K562 (cell line): Measurements from ENCODE around the gene CPED1. TPM values are rescaled to one million over a fixed set of nuclear protein-coding genes. Genes with fewer than 3 reads are reported as not detected.
A peak's percentile ranks its signal among the peaks of the same experiment; 100 is the strongest.

Experiments
- ATAC-seq: fragments of 200-7000 bp; cut with Tn5 transposase; 3 replicates; pipeline ENCODE4 v1.9.1; 2020; ENCODE audit warnings: moderate library complexity
- BruUV-seq: library from RNA; stranded (reverse); fragments of 400-500 nt; replicated peaks from 2 replicates; lab custom pipeline; 2021; lab: Mats Ljungman, UMichigan
- CTCF ChIA-PET: fragments of 300-600 bp; formaldehyde crosslinking; extraction: SDS; loops from one replicate; lab custom pipeline; 2021; ENCODE audit warnings: low intra/inter-chr PET ratio; lab: Yijun Ruan, JAX
- POLR2A ChIA-PET: fragments of 300-600, 350-650 bp; sonication (Branson Sonifier 250); formaldehyde crosslinking; extraction: SDS; loops from one replicate; lab custom pipeline; 2021; ENCODE audit warnings: antibody characterized with exemption, inconsistent platforms; lab: Yijun Ruan, JAX
- DNase-seq, 4 experiments: peaks; one replicate each; pipeline versions ENCODE4 v3.0.0 to v3.0.0-alpha.2; 2011 to 2018; ENCODE audit warnings: low spot score in 3 of 4, mixed read lengths in 3 of 4; ENCODE audit errors: extremely low read depth in 1 of 4
- FAIRE-seq: peaks from 2 replicates; lab custom pipeline; 2011; peaks lifted over from hg19 to GRCh38; lab: Jason Lieb, UNC
- H2AFZ ChIP-seq: 2 replicates; pipeline ENCODE4 v1.6.0; 2011; ENCODE audit warnings: low read depth, low read length, control low read depth, inconsistent platforms
- H3K27ac ChIP-seq: fragments of 200-600 bp; 3 replicates; pipeline ENCODE4 v1.8.0; 2011; ENCODE audit warnings: low read depth, mild to moderate bottlenecking, control low read depth, inconsistent platforms, low read length, moderate library complexity, mixed read lengths; ENCODE audit errors: extremely low read depth
- H3K27me3 ChIP-seq, 2 experiments: fragments of 300-600 bp in 1 of 2; 2 replicates in 1 of 2; 3 replicates in 1 of 2; pipeline versions ENCODE4 v1.6.0 to v1.8.0; 2011; ENCODE audit warnings: inconsistent platforms in 2 of 2, low read length in 2 of 2, mild to moderate bottlenecking in 1 of 2, mixed read lengths in 1 of 2, moderate library complexity in 1 of 2; ENCODE audit not compliant: control insufficient read depth in 2 of 2, insufficient read depth in 2 of 2
- H3K36me3 ChIP-seq: fragments of 300-600 bp; 3 replicates; pipeline ENCODE4 v1.8.0; 2011; ENCODE audit warnings: mild to moderate bottlenecking, low read length, inconsistent platforms; ENCODE audit not compliant: control insufficient read depth, insufficient read depth
- H3K4me1 ChIP-seq, 2 experiments: fragments of 200-600 bp in 1 of 2; replicated peaks in 1 of 2; 2 replicates in 1 of 2; 3 replicates in 1 of 2; pipeline versions ENCODE4 v1.5.1 to v1.8.0; 2011; ENCODE audit warnings: inconsistent platforms in 2 of 2, low read length in 2 of 2, mild to moderate bottlenecking in 1 of 2, mixed read lengths in 1 of 2, moderate library complexity in 1 of 2; ENCODE audit not compliant: control insufficient read depth in 2 of 2, insufficient read depth in 2 of 2
- H3K4me2 ChIP-seq: 2 replicates; pipeline ENCODE4 v1.6.1; 2011; ENCODE audit warnings: low read length, control low read depth, inconsistent platforms, mixed read lengths; ENCODE audit not compliant: insufficient read depth
- H3K4me3 ChIP-seq: fragments of 200-600 bp; sonication (generic), shearing (Covaris generic); 2 replicates; pipeline ENCODE4 v1.5.1; 2016; ENCODE audit warnings: control low read depth, inconsistent platforms
- H3K79me2 ChIP-seq: fragments of 200-600 bp; 3 replicates; pipeline ENCODE4 v1.8.0; 2011; ENCODE audit warnings: low read length, inconsistent platforms; ENCODE audit not compliant: control insufficient read depth, insufficient read depth
- H3K9ac ChIP-seq, 2 experiments: 2 replicates each; pipeline versions ENCODE4 v1.6.0 to v1.6.1; 2011; ENCODE audit warnings: low read depth in 2 of 2, low read length in 2 of 2, control low read depth in 1 of 2, inconsistent platforms in 1 of 2, mild to moderate bottlenecking in 1 of 2, mixed read lengths in 1 of 2; ENCODE audit not compliant: insufficient read depth in 1 of 2
- H3K9me1 ChIP-seq: one replicate; pipeline ENCODE4 v1.6.0; 2011; ENCODE audit warnings: inconsistent platforms, mild to moderate bottlenecking, low read length, moderate library complexity; ENCODE audit not compliant: control insufficient read depth, insufficient read depth
- H3K9me3 ChIP-seq: replicated peaks from 2 replicates; pipeline ENCODE4 v1.5.1; 2011; ENCODE audit warnings: low read depth, low read length, inconsistent platforms; ENCODE audit not compliant: control insufficient read depth, insufficient read depth
- H4K20me1 ChIP-seq: replicated peaks from 2 replicates; pipeline ENCODE4 v1.6.1; 2011; ENCODE audit warnings: low read length, inconsistent platforms, mixed read lengths; ENCODE audit not compliant: control insufficient read depth, insufficient read depth
- BACH1 ChIP-seq: fragments of 200-800 bp; sonication (Bioruptor generic); IDR thresholded peaks from 2 replicates; pipeline ENCODE4 v1.6.1; 2016; ENCODE audit warnings: missing genetic modification characterization, missing compliant biosample characterization
- CEBPG ChIP-seq, 3 experiments: fragments of 200-800 bp in 1 of 3; sonication (Bioruptor generic) in 1 of 3; sonication (generic) in 1 of 3; formaldehyde crosslinking in 1 of 3; IDR thresholded peaks in 2 of 3; conservative IDR thresholded peaks in 1 of 3; 2 replicates each; pipeline versions ENCODE4 v1.6.1 to v1.8.0; 2016 to 2022; ENCODE audit warnings: missing compliant biosample characterization in 2 of 3, missing genetic modification characterization in 2 of 3, mild to moderate bottlenecking in 1 of 3, missing genetic modification reagents in 1 of 3
- CREM ChIP-seq: IDR thresholded peaks from 2 replicates; pipeline ENCODE4 v1.6.1; 2014; ENCODE audit warnings: antibody characterized with exemption, low read depth
- HDAC1 ChIP-seq, 2 experiments: fragments of 450-650 bp; IDR thresholded peaks; 2 replicates each; pipeline ENCODE4 v1.6.1; 2016 to 2017; ENCODE audit warnings: inconsistent platforms in 1 of 2, mild to moderate bottlenecking in 1 of 2, moderate library complexity in 1 of 2
- HDAC2 ChIP-seq: fragments of 450-650 bp; IDR thresholded peaks from 2 replicates; pipeline ENCODE4 v1.6.1; 2016; ENCODE audit warnings: mild to moderate bottlenecking
- KDM1A ChIP-seq, 2 experiments: fragments of 450-650 bp; IDR thresholded peaks; 2 replicates each; pipeline ENCODE4 v1.6.1; 2016; ENCODE audit warnings: mild to moderate bottlenecking in 2 of 2
- LCOR ChIP-seq: sonication (generic); formaldehyde crosslinking; IDR thresholded peaks from 2 replicates; pipeline ENCODE4 v1.8.0; 2022; ENCODE audit warnings: mild to moderate bottlenecking, missing genetic modification reagents
- MEIS2 ChIP-seq: fragments of 450-650 bp; IDR thresholded peaks from 2 replicates; pipeline ENCODE4 v1.6.1; 2014; ENCODE audit warnings: mild to moderate bottlenecking; ENCODE audit not compliant: partially characterized antibody
- NR2C2 ChIP-seq, 2 experiments: fragments of 200-800 bp in 1 of 2; sonication (Bioruptor generic) in 1 of 2; sonication (generic) in 1 of 2; formaldehyde crosslinking in 1 of 2; IDR thresholded peaks; 2 replicates each; pipeline versions ENCODE4 v1.6.1 to v1.8.0; 2016 to 2022; ENCODE audit warnings: mild to moderate bottlenecking in 1 of 2, missing compliant biosample characterization in 1 of 2, missing genetic modification characterization in 1 of 2, missing genetic modification reagents in 1 of 2
- RCOR1 ChIP-seq, 2 experiments: IDR thresholded peaks; 2 replicates each; pipeline ENCODE4 v1.6.1; 2012; ENCODE audit warnings: low read depth in 2 of 2, low read length in 2 of 2, borderline replicate concordance in 1 of 2, improper control_type of control experiment in 1 of 2
- RFX1 ChIP-seq: fragments of 450-650 bp; IDR thresholded peaks from 2 replicates; pipeline ENCODE4 v1.6.1; 2016; ENCODE audit warnings: mild to moderate bottlenecking, moderate library complexity
- SIN3B ChIP-seq: fragments of 450-650 bp; IDR thresholded peaks from 2 replicates; pipeline ENCODE4 v1.6.1; 2017; ENCODE audit warnings: low read depth, mild to moderate bottlenecking, moderate library complexity
- SMARCE1 ChIP-seq: fragments of 450-650 bp; IDR thresholded peaks from 2 replicates; pipeline ENCODE4 v1.7.1; 2016; ENCODE audit warnings: mild to moderate bottlenecking
- TEAD4 ChIP-seq, 2 experiments: sonication (generic) in 1 of 2; formaldehyde crosslinking in 1 of 2; IDR thresholded peaks; 2 replicates each; pipeline versions ENCODE4 v1.6.1 to v1.8.0; 2012 to 2022; ENCODE audit warnings: borderline replicate concordance in 1 of 2, inconsistent platforms in 1 of 2, low read length in 1 of 2, mild to moderate bottlenecking in 1 of 2, missing genetic modification reagents in 1 of 2
- in situ Hi-C: fragments of 300-500 bp; cut with MboI; formaldehyde crosslinking; loops from 4 replicates; pipeline ENCODE4 v1.15.0; 2018; ENCODE audit warnings: inconsistent platforms, mixed read lengths
- intact Hi-C: fragments of 100-400 bp; cut with micrococcal nuclease; formaldehyde crosslinking; loops from 2 replicates; pipeline ENCODE4 v1.14.2; 2022
- polyA plus RNA-seq, 8 experiments: library from polyadenylated mRNA; depleted of rRNA in 4 of 8; stranded (reverse) in 5 of 8; unstranded in 3 of 8; fragments of >200 nt; fragmentation: Nextera tagmentation in 2 of 8; fragmentation: Illumina TruSeq in 1 of 8; extraction: Ambion mirVana in 2 of 8; extraction: Trizol in 1 of 8; gene quantifications; 2 replicates each; pipeline versions ENCODE4 v1.2.1 to v1.2.3, GENCODE V29; 2011 to 2014; ENCODE audit warnings: inconsistent platforms in 1 of 8, missing spikeins in 1 of 8
- total RNA-seq, 7 experiments: library from RNA; depleted of rRNA in 6 of 7; stranded (reverse); fragments of >200 nt in 6 of 7; fragmentation: Illumina TruSeq in 2 of 7; extraction: Trizol in 2 of 7; gene quantifications; 2 replicates each; pipeline versions ENCODE4 v1.2.1 to v1.2.3, GENCODE V29; 2011 to 2021; ENCODE audit warnings: low replicate concordance in 1 of 7
- TF ChIP-seq, protein P1 (sequence below): fragments of 450-650 bp; IDR thresholded peaks from 2 replicates; pipeline ENCODE4 v1.6.1; 2016
- TF ChIP-seq, protein P2 (sequence below): fragments of 250-450 bp; sonication (Bioruptor Pico); IDR thresholded peaks from 2 replicates; pipeline ENCODE4 v1.4.0; 2020; ENCODE audit warnings: borderline replicate concordance

CPED1 gene
- total and polyA plus RNA-seq, 9 of the 15 experiments (the other 6 are each of a cell fraction or from before 2014, with no cell fraction given) = 195 to 393 (median 290) TPM

DNA sequence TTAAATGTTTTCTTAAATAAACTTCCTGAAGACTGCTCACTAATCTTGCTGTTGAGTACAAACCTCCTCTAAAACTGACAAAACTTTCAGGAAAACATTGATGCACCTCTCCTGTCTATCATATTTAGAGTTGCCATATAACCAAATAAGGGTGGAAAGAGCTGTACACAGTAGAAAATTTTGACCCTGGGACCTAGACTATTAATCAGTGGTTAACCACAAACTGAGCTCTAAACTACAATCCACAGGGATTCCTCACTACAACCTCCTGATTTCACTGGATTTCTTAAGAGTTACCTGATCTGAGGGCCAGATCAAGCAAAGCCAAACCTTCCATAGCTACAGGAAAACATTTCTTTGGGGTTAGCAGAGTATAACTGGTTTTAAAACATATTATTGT lies 300.4 kb downstream of the CPED1 start:
- no peak for FAIRE-seq
- POLR2A ChIA-PET = interaction anchor here (1.4 kb wide), 1 partner anchor 15 kb away, joined by 7 read pairs; no protein-coding TSS in a partner anchor
- no peak overlapping the region for H3K9ac ChIP-seq
- H3K9me3 ChIP-seq = peaks cover 5% of the 10 kb centered on the region; the same call in 1 of the 2 replicates
- peaks cover 73% of the 10 kb centered on the region for H3K36me3 ChIP-seq
- intact Hi-C loops (no loop called here), in situ Hi-C loops (no loop called here)
- no peak overlapping the region for H3K27ac ChIP-seq
- H2AFZ ChIP-seq = no peak overlapping the region
- peak; percentile 34; the same call in 2 of the 3 replicates for ATAC-seq
- no peak for DNase-seq
- no peak overlapping the region for H3K4me2 ChIP-seq
- no peaks in the 10 kb centered on the region for H3K79me2 ChIP-seq
- no TSS peak for BruUV-seq
- H3K27me3 ChIP-seq = no peaks in the 10 kb centered on the region
- CTCF ChIA-PET = no interaction called here
- H3K4me3 ChIP-seq = no peak overlapping the region
- H3K9me1 ChIP-seq = no peaks in the 10 kb centered on the region
- H4K20me1 ChIP-seq = no peaks in the 10 kb centered on the region
- no peaks in the 10 kb centered on the region for H3K4me1 ChIP-seq
- TF ChIP-seq, protein P1, sequence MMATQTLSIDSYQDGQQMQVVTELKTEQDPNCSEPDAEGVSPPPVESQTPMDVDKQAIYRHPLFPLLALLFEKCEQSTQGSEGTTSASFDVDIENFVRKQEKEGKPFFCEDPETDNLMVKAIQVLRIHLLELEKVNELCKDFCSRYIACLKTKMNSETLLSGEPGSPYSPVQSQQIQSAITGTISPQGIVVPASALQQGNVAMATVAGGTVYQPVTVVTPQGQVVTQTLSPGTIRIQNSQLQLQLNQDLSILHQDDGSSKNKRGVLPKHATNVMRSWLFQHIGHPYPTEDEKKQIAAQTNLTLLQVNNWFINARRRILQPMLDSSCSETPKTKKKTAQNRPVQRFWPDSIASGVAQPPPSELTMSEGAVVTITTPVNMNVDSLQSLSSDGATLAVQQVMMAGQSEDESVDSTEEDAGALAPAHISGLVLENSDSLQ = peak; percentile 33; the same call in 1 of the 2 replicates
- no peak for TF ChIP-seq LCOR (CRISPR knock-in tag)
- no peak for TF ChIP-seq NR2C2 (CRISPR knock-in tag; IDR thresholded peaks at IDR 0.05)
- peak; percentile 26; the same call in 1 of the 2 replicates for TF ChIP-seq NR2C2 (tag; IDR thresholded peaks at IDR 0.05)
- no peak; the same call in 1 of the 2 replicates for TF ChIP-seq TEAD4 (IDR thresholded peaks at IDR 0.05; ENCODE audit: low read length)
- TF ChIP-seq TEAD4 (CRISPR knock-in tag; IDR thresholded peaks at IDR 0.05; ENCODE audit: borderline replicate concordance) = no peak
- TF ChIP-seq HDAC2 = 0 out of 2 replicates have a peak, but pooled peaks have one; percentile 18
- no peak for TF ChIP-seq RFX1
- no peak for TF ChIP-seq SMARCE1
- peak; percentile 51 for TF ChIP-seq MEIS2
- TF ChIP-seq BACH1 = peak; percentile 58; the same call in 1 of the 2 replicates
- no peak for TF ChIP-seq SIN3B
- TF ChIP-seq, protein P2, sequence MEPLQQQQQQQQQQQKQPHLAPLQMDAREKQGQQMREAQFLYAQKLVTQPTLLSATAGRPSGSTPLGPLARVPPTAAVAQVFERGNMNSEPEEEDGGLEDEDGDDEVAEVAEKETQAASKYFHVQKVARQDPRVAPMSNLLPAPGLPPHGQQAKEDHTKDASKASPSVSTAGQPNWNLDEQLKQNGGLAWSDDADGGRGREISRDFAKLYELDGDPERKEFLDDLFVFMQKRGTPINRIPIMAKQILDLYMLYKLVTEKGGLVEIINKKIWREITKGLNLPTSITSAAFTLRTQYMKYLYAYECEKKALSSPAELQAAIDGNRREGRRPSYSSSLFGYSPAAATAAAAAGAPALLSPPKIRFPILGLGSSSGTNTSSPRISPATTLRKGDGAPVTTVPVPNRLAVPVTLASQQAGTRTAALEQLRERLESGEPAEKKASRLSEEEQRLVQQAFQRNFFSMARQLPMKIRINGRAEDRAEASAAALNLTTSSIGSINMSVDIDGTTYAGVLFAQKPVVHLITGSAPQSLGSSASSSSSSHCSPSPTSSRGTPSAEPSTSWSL = no peak
- TF ChIP-seq HDAC1 (IDR thresholded peaks at IDR 0.05) = peak in 1 of 2 experiments; percentile 33; a peak in 1 of 4 replicates
- TF ChIP-seq RCOR1 (IDR thresholded peaks at IDR 0.05; ENCODE audit: borderline replicate concordance in 1 of 2, low read depth in 2 of 2, low read length in 2 of 2) = 0 out of 4 replicates have a peak, but pooled peaks of 1 of the 2 experiments have one; percentile 68
- TF ChIP-seq CEBPG (CRISPR knock-in tag; IDR thresholded peaks at IDR 0.05) = no peak
- TF ChIP-seq CEBPG (tag; conservative IDR thresholded peaks at IDR 0.05 in 1 of 2, IDR thresholded peaks at IDR 0.05 in 1 of 2) = peak in 1 of 2 experiments; percentile 61; a peak in 1 of 4 replicates
- TF ChIP-seq KDM1A (IDR thresholded peaks at IDR 0.05) = peak; percentile 74 to 78; a peak in 2 of 4 replicates
- TF ChIP-seq CREM = no peak
